Lower leg skin (tissue), 3 donors: ENCODE data around the gene TBX6.

Experiments used
- POLR2A ChIP-seq, 2 donors: fragments of 450-650 bp; IDR thresholded peaks; one replicate each; pipeline ENCODE4 v1.6.1; 2016 to 2017; ENCODE audit warnings: antibody characterized with exemption in 2 of 2, mild to moderate bottlenecking in 1 of 2, moderate library complexity in 1 of 2
- TF ChIP-seq, protein P1 (sequence below), 3 donors: fragments of 450-650 bp; IDR thresholded peaks; one replicate each; pipeline ENCODE4 v1.5.1; 2016; ENCODE audit warnings: antibody characterized with exemption in 3 of 3, mild to moderate bottlenecking in 3 of 3, moderate library complexity in 2 of 3

DNA sequence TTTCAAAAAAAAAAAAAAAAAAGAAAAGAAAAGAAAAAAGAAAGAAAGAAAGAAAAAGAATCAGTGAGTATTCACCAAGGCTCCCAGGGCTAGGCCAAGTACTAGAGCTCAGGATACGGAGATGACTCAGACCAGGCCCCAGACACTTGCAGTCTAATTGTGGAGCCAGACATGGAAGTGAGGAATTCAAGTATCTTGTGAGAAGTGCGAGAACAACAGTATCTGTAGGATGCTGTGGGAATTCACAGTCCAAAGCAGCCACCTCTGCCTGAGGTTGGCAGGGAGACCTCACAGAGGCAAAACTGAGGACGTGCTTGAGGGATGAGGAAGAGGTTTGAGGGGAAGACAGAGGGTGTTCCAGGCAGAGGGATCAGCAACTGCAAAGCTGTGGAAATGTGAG lies 40.2 kb downstream of the TBX6 start:
- TF ChIP-seq, protein P1, sequence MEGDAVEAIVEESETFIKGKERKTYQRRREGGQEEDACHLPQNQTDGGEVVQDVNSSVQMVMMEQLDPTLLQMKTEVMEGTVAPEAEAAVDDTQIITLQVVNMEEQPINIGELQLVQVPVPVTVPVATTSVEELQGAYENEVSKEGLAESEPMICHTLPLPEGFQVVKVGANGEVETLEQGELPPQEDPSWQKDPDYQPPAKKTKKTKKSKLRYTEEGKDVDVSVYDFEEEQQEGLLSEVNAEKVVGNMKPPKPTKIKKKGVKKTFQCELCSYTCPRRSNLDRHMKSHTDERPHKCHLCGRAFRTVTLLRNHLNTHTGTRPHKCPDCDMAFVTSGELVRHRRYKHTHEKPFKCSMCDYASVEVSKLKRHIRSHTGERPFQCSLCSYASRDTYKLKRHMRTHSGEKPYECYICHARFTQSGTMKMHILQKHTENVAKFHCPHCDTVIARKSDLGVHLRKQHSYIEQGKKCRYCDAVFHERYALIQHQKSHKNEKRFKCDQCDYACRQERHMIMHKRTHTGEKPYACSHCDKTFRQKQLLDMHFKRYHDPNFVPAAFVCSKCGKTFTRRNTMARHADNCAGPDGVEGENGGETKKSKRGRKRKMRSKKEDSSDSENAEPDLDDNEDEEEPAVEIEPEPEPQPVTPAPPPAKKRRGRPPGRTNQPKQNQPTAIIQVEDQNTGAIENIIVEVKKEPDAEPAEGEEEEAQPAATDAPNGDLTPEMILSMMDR (IDR thresholded peaks at IDR 0.05): no peak
- TF ChIP-seq POLR2A (IDR thresholded peaks at IDR 0.05): no peak
